ENCODE data around the gene GINS1. TPM values are rescaled to one million over a fixed set of nuclear protein-coding genes. Genes with fewer than 3 reads are reported as not detected.

The GINS1 gene
- total and polyA plus RNA-seq, 11 donors: 0.15 to 3.1 (median 0.36) TPM

DNA sequence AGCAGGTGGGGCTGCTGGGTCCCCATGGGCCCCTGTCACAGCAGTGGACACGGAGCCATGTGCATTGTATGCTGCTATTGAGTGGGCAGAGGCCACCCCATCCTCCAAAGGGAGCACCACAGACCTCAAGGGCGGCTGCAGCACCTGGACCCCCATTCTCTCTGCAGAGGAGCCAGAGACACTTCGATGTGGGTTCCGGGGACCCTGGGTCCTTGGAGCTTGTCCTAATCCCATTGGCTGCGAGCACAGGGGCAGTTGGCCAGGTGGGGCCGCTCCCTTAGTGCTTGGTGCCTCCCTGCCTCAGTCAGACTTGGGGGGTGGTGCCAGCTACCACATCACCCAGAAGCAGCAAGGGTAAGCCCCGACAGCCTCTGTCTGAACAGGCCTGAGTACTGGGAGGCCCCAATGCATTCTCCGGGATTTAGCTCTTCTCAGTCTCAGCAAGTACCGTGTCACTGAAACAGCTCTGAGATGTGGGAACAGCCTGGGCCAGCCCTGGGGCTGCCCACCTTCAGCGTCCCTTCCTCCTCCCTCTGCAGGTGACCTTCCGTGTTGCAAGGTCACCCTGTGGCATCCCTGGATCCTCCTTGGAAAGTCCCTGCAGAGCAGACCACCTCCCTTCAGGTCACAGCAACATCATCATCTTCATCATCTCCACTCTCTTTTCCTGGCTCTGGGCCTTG, 73.9 kb downstream of the GINS1 start:
- Histone ChIP-seq H3K36me3 (peaks cover 0 to 27% (median 0%) of the 10 kb centered on the region in 9 donors), H3K27ac (no peak overlapping the region), H3K4me1 (peaks cover 0 to 10% (median 3%) of the 10 kb centered on the region in 12 donors), H3K9me3 (no peaks in the 10 kb centered on the region), H3K4me3 (no peak overlapping the region), H3K27me3 (no peaks in the 10 kb centered on the region)
- ATAC-seq: no peak
- 88 to 95% (median 91%) methylated on average over 4 to 11 of the region's 11 CpGs for WGBS, 4 donors
- intact Hi-C loops (cut with DNase I): loop anchor here in 1 of 10 donors (10.0 kb wide), 1 partner anchor 63 kb away; no protein-coding TSS in a partner anchor
- TF ChIP-seq, protein P1, sequence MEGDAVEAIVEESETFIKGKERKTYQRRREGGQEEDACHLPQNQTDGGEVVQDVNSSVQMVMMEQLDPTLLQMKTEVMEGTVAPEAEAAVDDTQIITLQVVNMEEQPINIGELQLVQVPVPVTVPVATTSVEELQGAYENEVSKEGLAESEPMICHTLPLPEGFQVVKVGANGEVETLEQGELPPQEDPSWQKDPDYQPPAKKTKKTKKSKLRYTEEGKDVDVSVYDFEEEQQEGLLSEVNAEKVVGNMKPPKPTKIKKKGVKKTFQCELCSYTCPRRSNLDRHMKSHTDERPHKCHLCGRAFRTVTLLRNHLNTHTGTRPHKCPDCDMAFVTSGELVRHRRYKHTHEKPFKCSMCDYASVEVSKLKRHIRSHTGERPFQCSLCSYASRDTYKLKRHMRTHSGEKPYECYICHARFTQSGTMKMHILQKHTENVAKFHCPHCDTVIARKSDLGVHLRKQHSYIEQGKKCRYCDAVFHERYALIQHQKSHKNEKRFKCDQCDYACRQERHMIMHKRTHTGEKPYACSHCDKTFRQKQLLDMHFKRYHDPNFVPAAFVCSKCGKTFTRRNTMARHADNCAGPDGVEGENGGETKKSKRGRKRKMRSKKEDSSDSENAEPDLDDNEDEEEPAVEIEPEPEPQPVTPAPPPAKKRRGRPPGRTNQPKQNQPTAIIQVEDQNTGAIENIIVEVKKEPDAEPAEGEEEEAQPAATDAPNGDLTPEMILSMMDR (IDR thresholded peaks at IDR 0.05): no peak
- no peak for TF ChIP-seq POLR2A (IDR thresholded peaks at IDR 0.05)
- DNase-seq: peak in 1 of 5 donors; percentile 36

GRCh38 chr20:25481918-25482253, 74.4 kb downstream of the GINS1 start:
- no peak for TF ChIP-seq POLR2A (IDR thresholded peaks at IDR 0.05)
- TF ChIP-seq, protein P1 (IDR thresholded peaks at IDR 0.05): no peak
- WGBS, 4 donors: 93 to 96% (median 95%) methylated on average over 7 to 12 of the region's 12 CpGs
- no peaks in the 10 kb centered on the region for H3K27me3 ChIP-seq
- H3K27ac ChIP-seq: no peak overlapping the region
- peaks cover 0 to 13% (median 4%) of the 10 kb centered on the region in 12 donors for H3K4me1 ChIP-seq
- DNase-seq (peak in 1 of 5 donors; percentile 48), ATAC-seq (no peak)
- peaks cover 0 to 27% (median 0%) of the 10 kb centered on the region in 9 donors for H3K36me3 ChIP-seq
- H3K9me3 ChIP-seq: no peaks in the 10 kb centered on the region
- intact Hi-C loops (cut with DNase I): loop anchor here in 1 of 10 donors (10.0 kb wide), 1 partner anchor 63 kb away; no protein-coding TSS in a partner anchor
- H3K4me3 ChIP-seq: no peak overlapping the region

DNA sequence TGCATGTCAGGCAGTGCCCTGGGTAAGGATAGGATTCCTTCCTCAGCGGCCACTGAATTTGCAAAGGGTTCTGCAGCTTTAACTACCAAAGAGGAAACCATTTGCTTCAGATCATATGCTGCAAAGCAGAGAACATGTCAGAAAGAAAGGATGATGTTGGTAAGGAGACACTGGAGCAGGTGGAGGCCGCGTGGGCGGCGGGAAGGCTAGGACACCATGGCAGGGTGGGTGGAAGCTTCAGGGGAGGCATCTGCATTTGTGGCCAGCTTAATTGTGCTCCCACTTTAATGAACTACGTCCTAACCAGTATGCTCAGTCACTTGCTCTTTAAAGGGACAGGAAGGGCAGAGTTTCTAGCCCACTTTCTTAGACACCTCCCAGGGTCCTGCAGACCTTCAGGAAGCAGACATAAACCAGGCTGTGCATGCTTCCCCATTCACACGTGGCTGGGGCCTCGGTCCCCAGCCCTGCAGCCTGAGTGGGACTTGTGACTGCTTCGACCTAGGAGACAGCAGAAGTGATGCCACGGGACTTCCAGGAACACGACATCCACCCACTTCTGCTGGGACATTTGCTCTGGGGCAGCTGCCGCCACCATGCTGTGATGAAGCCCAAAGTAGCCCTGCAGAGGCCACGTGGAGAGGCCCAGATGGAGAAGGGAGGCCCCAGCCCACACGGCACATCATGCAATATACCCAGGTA, 76.1 kb downstream of the GINS1 start:
- ATAC-seq: no peak
- H3K36me3 ChIP-seq: peaks cover 0 to 32% (median 0%) of the 10 kb centered on the region in 9 donors
- DNase-seq: peak in 1 of 5 donors; percentile 15
- no peaks in the 10 kb centered on the region for H3K27me3 ChIP-seq
- peaks cover 0 to 13% (median 4%) of the 10 kb centered on the region in 12 donors for H3K4me1 ChIP-seq
- WGBS, 4 donors: 87 to 95% (median 90%) methylated on average over 12 to 14 of the region's 14 CpGs
- no peak overlapping the region for H3K4me3 ChIP-seq
- no peak overlapping the region for H3K27ac ChIP-seq
- no peak for TF ChIP-seq POLR2A (IDR thresholded peaks at IDR 0.05)
- H3K9me3 ChIP-seq: no peaks in the 10 kb centered on the region
- intact Hi-C loops (cut with DNase I): loop anchor here in 1 of 10 donors (10.0 kb wide), 1 partner anchor 61 kb away; no protein-coding TSS in a partner anchor

DNA sequence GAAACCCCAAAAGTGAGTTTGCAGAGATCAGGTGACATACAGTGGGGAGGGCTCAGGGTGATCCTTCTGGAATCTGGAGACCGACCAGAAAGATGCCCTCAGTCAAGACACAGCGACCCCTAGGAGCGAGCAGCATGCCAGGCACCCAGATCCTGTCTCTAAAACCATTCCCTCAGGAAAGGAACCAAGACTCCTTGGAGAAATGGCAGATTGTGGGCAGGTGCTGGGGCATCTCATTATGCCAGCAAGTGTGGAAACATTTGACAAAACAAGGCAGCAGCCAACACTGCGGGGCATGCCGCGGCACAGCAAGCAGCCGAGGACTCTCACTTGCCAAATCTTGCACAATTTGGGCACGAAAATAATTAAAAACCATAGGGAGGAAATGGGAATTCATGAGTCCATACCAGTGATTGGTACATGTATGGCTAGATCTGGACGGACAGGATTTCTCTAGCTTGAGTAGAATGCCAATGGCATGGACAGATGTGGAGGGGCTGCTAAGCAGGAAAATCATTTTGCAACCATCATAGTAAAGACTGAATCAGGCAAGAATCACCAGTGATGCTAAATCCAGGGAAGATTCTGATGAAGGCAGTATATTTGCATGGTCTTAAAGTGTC, 76.9 kb downstream of the GINS1 start:
- Histone ChIP-seq H3K27me3 (no peaks in the 10 kb centered on the region), H3K36me3 (peaks cover 0 to 30% (median 0%) of the 10 kb centered on the region in 9 donors), H3K4me1 (peaks cover 0 to 13% (median 4%) of the 10 kb centered on the region in 12 donors), H3K4me3 (no peak overlapping the region), H3K9me3 (no peaks in the 10 kb centered on the region), H3K27ac (no peak overlapping the region)
- DNase-seq (peak in 1 of 5 donors; percentile 14), ATAC-seq (no peak)
- intact Hi-C loops (cut with DNase I): loop anchor here in 1 of 10 donors (10.0 kb wide), 1 partner anchor 60 kb away; no protein-coding TSS in a partner anchor
- TF ChIP-seq POLR2A (IDR thresholded peaks at IDR 0.05): no peak
- TF ChIP-seq, protein P1 (IDR thresholded peaks at IDR 0.05): no peak
- 92 to 94% (median 93%) methylated on average over 9 of the region's 9 CpGs for WGBS, 4 donors
